ENCODE data around the gene ZNF652. TPM values are rescaled to one million over a fixed set of nuclear protein-coding genes. Genes with fewer than 3 reads are reported as not detected.

Gene ZNF652
- total RNA-seq, 2 donors from 2014 or later, result 24.6 to 25.4 TPM

DNA sequence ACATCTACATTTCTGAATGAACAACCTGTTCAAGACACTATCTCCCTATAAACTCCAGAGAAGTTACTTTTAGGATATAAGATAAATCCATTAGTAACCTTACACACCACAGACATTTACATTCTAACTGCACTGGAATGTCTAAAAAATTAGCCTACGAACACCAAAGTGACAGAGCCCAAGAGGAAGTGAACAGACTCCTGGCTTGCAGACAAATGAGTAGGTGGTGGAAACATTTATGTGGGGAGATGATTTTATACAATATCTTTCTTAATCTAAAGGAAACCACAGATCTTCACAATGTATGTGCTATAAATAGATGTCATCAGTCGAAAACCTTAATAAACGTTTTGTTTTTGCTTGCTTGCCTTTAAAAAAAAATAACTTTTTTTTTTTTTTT is 18.8 kb downstream of the ZNF652 start:
- DNase-seq (ENCODE audit: low spot score), result no peak
- Histone ChIP-seq H3K27ac (no peak overlapping the region), H3K4me3 (no peak overlapping the region), H3K36me3 (no peaks in the 10 kb centered on the region), H3K27me3 (no peaks in the 10 kb centered on the region), H3K9me3 (no peaks in the 10 kb centered on the region), H3K4me1 (peaks cover 0 to 14% of the 10 kb centered on the region in 2 donors)
- TF ChIP-seq, protein P1, sequence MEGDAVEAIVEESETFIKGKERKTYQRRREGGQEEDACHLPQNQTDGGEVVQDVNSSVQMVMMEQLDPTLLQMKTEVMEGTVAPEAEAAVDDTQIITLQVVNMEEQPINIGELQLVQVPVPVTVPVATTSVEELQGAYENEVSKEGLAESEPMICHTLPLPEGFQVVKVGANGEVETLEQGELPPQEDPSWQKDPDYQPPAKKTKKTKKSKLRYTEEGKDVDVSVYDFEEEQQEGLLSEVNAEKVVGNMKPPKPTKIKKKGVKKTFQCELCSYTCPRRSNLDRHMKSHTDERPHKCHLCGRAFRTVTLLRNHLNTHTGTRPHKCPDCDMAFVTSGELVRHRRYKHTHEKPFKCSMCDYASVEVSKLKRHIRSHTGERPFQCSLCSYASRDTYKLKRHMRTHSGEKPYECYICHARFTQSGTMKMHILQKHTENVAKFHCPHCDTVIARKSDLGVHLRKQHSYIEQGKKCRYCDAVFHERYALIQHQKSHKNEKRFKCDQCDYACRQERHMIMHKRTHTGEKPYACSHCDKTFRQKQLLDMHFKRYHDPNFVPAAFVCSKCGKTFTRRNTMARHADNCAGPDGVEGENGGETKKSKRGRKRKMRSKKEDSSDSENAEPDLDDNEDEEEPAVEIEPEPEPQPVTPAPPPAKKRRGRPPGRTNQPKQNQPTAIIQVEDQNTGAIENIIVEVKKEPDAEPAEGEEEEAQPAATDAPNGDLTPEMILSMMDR (IDR thresholded peaks at IDR 0.05), result no peak

DNA sequence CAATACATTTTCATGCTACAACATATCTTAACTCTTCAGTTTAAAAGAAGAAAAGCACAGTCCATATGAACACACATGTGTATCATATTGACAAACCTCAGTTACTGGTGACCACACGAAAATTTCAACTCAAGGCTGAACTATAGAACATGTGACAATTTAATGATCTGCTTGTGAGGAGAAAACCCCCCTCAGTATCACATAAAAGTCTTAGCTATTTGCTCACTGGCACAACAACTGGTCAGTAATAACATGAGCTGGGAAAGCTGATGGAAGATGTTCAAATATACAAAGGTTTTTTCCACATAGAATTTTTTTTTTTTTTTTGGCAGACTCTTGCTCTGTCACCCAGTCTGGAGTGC is 19.5 kb downstream of the ZNF652 start:
- Histone ChIP-seq H3K27ac (no peak overlapping the region), H3K4me3 (no peak overlapping the region), H3K4me1 (peaks cover 0 to 18% of the 10 kb centered on the region in 2 donors)

DNA sequence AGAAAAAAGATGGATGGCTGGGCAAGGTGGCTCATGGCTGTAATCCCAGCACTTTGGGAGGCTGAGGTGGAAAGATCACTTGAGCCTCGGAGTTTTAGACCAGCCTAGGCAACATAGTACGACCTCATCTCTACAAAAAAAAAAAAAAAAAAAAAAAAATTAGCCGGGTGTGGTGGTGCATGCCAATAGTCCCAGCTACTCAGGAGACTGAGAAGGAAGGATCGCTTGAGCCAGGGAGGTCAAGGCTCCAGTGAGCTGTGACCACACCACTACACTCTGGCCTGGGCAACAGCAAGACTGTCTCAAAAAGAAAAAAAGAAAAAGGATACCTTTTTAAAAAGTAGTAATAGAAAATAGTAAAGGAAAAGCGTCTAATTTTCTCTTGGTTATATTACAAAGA is 20.7 kb downstream of the ZNF652 start:
- TF ChIP-seq, protein P1 (IDR thresholded peaks at IDR 0.05), result no peak
- Histone ChIP-seq H3K4me1 (peaks cover 0 to 19% of the 10 kb centered on the region in 2 donors), H3K27ac (no peak overlapping the region)

More for the DNA sequence above, 19.5 kb downstream of the ZNF652 start:
- no peaks in the 10 kb centered on the region for H3K27me3 ChIP-seq
- DNase-seq (ENCODE audit: low spot score), result no peak
- no peaks in the 10 kb centered on the region for H3K36me3 ChIP-seq
- no peaks in the 10 kb centered on the region for H3K9me3 ChIP-seq
- TF ChIP-seq, protein P1 (IDR thresholded peaks at IDR 0.05), result no peak

DNA sequence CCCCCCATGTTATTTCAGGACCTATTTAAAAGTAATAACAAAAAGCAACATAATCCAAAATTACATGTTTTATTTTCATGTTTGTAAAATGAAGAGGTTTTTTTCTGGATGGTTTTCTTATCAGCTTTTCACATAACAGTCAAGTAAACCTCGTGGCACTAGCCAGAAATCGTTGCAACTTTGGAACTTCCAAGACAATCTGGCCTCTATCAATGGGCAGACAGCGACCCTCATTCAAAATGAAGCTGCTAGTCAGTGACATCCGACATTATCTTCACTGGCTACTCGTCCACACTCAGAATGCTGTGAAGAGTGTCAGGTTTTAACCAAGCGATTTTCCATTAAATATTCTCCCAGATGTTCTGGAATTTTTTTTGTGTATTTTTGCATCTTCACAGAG is 22.7 kb downstream of the ZNF652 start:
- no peak for DNase-seq (ENCODE audit: low spot score)
- Histone ChIP-seq H3K9me3 (no peaks in the 10 kb centered on the region), H3K36me3 (no peaks in the 10 kb centered on the region), H3K4me1 (peaks cover 0 to 19% of the 10 kb centered on the region in 2 donors), H3K4me3 (no peak overlapping the region), H3K27ac (no peak overlapping the region), H3K27me3 (no peaks in the 10 kb centered on the region)
- TF ChIP-seq, protein P1 (IDR thresholded peaks at IDR 0.05), result no peak

More for the DNA sequence above, 20.7 kb downstream of the ZNF652 start:
- H3K27me3 ChIP-seq, result no peaks in the 10 kb centered on the region
- no peak overlapping the region for H3K4me3 ChIP-seq
- no peaks in the 10 kb centered on the region for H3K9me3 ChIP-seq
- H3K36me3 ChIP-seq, result no peaks in the 10 kb centered on the region
- no peak for DNase-seq (ENCODE audit: low spot score)

DNA sequence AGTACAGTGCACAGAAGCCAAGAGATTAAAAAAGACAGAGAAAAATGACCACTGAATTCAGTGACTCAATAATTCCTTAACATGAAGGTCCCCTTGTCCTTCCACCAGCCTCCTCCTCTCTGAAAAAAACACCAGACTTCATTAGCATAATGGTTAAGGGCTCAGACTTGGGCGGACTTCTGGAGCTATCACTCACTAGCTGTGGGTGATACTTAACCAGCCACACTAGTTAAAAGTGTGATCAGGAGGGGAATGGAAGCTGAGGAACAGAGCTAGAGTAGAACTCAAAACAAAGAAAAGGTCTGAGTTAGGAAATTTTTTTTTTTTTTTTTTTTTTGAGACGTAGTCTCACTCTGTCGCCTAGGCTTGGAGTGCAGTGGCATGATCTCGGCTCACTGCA is 23.2 kb downstream of the ZNF652 start:
- H3K4me3 ChIP-seq, result no peak overlapping the region
- TF ChIP-seq, protein P1 (IDR thresholded peaks at IDR 0.05), result no peak
- peaks cover 0 to 23% of the 10 kb centered on the region in 2 donors for H3K4me1 ChIP-seq
- no peak for DNase-seq (ENCODE audit: low spot score)
- no peaks in the 10 kb centered on the region for H3K27me3 ChIP-seq
- no peak overlapping the region for H3K27ac ChIP-seq
- H3K36me3 ChIP-seq, result no peaks in the 10 kb centered on the region
- no peaks in the 10 kb centered on the region for H3K9me3 ChIP-seq

DNA sequence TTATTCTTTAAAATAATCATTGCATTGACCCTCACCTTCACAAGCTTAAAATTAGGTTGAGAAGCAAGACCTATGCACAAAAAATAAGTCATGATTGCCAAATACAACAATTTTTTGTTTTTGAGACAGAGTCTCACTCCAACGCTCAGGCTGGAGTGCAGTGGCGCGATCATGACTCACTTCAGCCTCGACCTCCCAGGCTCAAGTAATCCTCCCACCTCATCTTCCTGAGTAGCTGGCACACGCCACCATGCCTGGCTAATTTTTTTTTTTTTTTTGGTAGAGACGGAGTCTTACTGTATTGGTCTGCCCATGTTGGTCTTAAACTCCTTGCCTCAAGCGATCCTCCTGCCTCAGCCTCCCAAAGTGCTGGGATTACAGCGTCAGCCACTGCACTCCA is 24.2 kb downstream of the ZNF652 start:
- H3K9me3 ChIP-seq, result no peaks in the 10 kb centered on the region
- peaks cover 0 to 25% of the 10 kb centered on the region in 2 donors for H3K4me1 ChIP-seq
- no peaks in the 10 kb centered on the region for H3K27me3 ChIP-seq
- H3K4me3 ChIP-seq, result no peak overlapping the region
- H3K36me3 ChIP-seq, result no peaks in the 10 kb centered on the region
- TF ChIP-seq, protein P1 (IDR thresholded peaks at IDR 0.05), result no peak
- H3K27ac ChIP-seq, result no peak overlapping the region
- DNase-seq (ENCODE audit: low spot score), result no peak

Data from right atrium auricular region (tissue), 2 donors.